Measurements from ENCODE around the gene ITGB5.
A peak's percentile ranks its signal among the peaks of the same experiment; 100 is the strongest.

ITGB5 gene

GRCh38 chr3:124867511-124867910 is 19.7 kb downstream of the ITGB5 start:
- no peak for DNase-seq (ENCODE audit: low spot score)

- no peak for DNase-seq (ENCODE audit: low spot score)
Observed at GRCh38 chr3:124862006-124862405, 25.2 kb downstream of the ITGB5 start.

GRCh38 chr3:124861041-124861440 is 26.1 kb downstream of the ITGB5 start:
- DNase-seq (ENCODE audit: low spot score) = no peak

- no peak for DNase-seq (ENCODE audit: low spot score)
Observed at GRCh38 chr3:124860599-124860998, 26.6 kb downstream of the ITGB5 start.

GRCh38 chr3:124859025-124859424 is 28.1 kb downstream of the ITGB5 start:
- no peak for DNase-seq (ENCODE audit: low spot score)

GRCh38 chr3:124858275-124858674 is 28.9 kb downstream of the ITGB5 start:
- DNase-seq (ENCODE audit: low spot score) = no peak

GRCh38 chr3:124856677-124857076 is 30.5 kb downstream of the ITGB5 start:
- no peak for DNase-seq (ENCODE audit: low spot score)

GRCh38 chr3:124854009-124854408 is 33.2 kb downstream of the ITGB5 start:
- no peak for DNase-seq (ENCODE audit: low spot score)

GRCh38 chr3:124853446-124853845 is 33.7 kb downstream of the ITGB5 start:
- DNase-seq (ENCODE audit: low spot score) = no peak

GRCh38 chr3:124851905-124852304 is 35.3 kb downstream of the ITGB5 start:
- no peak for DNase-seq (ENCODE audit: low spot score)

- no peak for DNase-seq (ENCODE audit: low spot score)
Observed at GRCh38 chr3:124851136-124851535, 36.0 kb downstream of the ITGB5 start.

- DNase-seq (ENCODE audit: low spot score) = no peak
Observed at GRCh38 chr3:124850633-124851032, 36.5 kb downstream of the ITGB5 start.

- no peak for DNase-seq (ENCODE audit: low spot score)
Observed at GRCh38 chr3:124850212-124850611, 37.0 kb downstream of the ITGB5 start.

GRCh38 chr3:124848300-124848699 is 38.9 kb downstream of the ITGB5 start:
- no peak for DNase-seq (ENCODE audit: low spot score)

GRCh38 chr3:124847863-124848262 is 39.3 kb downstream of the ITGB5 start:
- no peak for DNase-seq (ENCODE audit: low spot score)

GRCh38 chr3:124847051-124847450 is 40.1 kb downstream of the ITGB5 start:
- DNase-seq (ENCODE audit: low spot score) = no peak

- DNase-seq (ENCODE audit: low spot score) = no peak
Observed at GRCh38 chr3:124846189-124846588, 41.0 kb downstream of the ITGB5 start.

GRCh38 chr3:124845406-124845805 is 41.8 kb downstream of the ITGB5 start:
- no peak for DNase-seq (ENCODE audit: low spot score)

GRCh38 chr3:124843506-124844177 is 43.5 kb downstream of the ITGB5 start:
- DNase-seq (ENCODE audit: low spot score) = peak; percentile 31

- DNase-seq (ENCODE audit: low spot score) = no peak
Observed at GRCh38 chr3:124843047-124843446, 44.1 kb downstream of the ITGB5 start.

GRCh38 chr3:124841517-124841916 is 45.6 kb downstream of the ITGB5 start:
- DNase-seq (ENCODE audit: low spot score) = no peak

GRCh38 chr3:124840331-124840730 is 46.8 kb downstream of the ITGB5 start:
- no peak for DNase-seq (ENCODE audit: low spot score)

- peak; percentile 49 for DNase-seq (ENCODE audit: low spot score)
Observed at GRCh38 chr3:124839896-124840295, 47.3 kb downstream of the ITGB5 start.

GRCh38 chr3:124838963-124839362 is 48.2 kb downstream of the ITGB5 start:
- DNase-seq (ENCODE audit: low spot score) = no peak

All from SK-N-DZ (cell line).